PFSK-1 (cell line): ENCODE data around the gene SLC8A3.

ENCODE experiments used
- FOXP2 ChIP-seq: optimal IDR thresholded peaks from 2 replicates; pipeline ENCODE3; 2011; ENCODE audit warnings: borderline replicate concordance, control low read depth, inconsistent platforms; ENCODE audit not compliant: insufficient read depth; ENCODE audit errors: extremely low read length, extremely low read depth
- POLR2AphosphoS5 ChIP-seq: IDR thresholded peaks from 2 replicates; pipeline ENCODE4 v1.6.1; 2012; ENCODE audit warnings: low read depth, mild to moderate bottlenecking, control low read depth, low read length, moderate library complexity
- SIN3A ChIP-seq: IDR thresholded peaks from 2 replicates; pipeline ENCODE4 v1.6.1; 2012; ENCODE audit warnings: mild to moderate bottlenecking, low read length, moderate library complexity, borderline replicate concordance; ENCODE audit not compliant: insufficient read depth
- TAF1 ChIP-seq: IDR thresholded peaks from 2 replicates; pipeline ENCODE4 v1.6.1; 2012; ENCODE audit warnings: low read length, control low read depth, borderline replicate concordance; ENCODE audit not compliant: insufficient read depth
- TF ChIP-seq, protein P1 (sequence below), 2 experiments: IDR thresholded peaks; 2 replicates each; pipeline versions ENCODE4 v1.6.1 to v1.8.0; 2011 to 2012; ENCODE audit warnings: low read depth in 2 of 2, low read length in 2 of 2, control low read depth in 1 of 2, inconsistent platforms in 1 of 2, mild to moderate bottlenecking in 1 of 2, moderate library complexity in 1 of 2; ENCODE audit not compliant: insufficient read depth in 1 of 2

The SLC8A3 gene

DNA sequence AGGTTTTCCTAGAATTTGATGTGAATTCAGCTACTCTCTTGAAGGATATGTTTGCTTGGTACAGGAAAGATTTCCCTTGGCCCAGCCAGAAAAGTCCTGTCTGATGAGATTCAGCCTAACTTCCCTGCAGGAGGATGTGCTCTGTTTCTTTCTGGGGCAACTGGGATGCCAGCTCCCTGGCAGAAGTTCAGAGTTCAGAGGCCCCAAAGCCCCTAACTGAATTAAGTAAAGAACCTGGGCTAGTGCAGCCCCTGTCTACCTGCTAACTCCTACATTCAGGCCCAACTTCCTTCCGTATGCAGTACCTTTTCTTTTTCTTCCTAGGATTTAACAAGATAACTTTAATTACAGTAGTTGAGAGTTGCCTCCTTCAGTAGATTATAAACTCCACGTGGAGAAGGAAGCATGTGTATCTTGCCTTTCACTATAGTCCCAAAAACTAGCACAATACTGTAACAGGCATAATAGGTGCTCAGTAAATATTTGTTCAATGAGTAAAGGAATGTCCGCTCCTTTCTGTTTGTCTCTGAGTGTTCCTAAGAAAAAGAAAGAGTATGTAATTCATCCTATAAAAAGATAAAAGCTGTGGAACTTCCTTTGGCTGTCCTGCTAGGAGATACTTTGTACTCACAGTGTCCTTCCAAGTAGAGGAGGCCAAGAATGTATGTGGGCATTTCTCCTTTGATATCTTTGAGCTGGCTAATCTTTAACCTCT, 141.0 kb downstream of the SLC8A3 start:
- TF ChIP-seq TAF1 (no peak), FOXP2 (no peak), SIN3A (no peak), POLR2AphosphoS5 (no peak)
- TF ChIP-seq, protein P1, sequence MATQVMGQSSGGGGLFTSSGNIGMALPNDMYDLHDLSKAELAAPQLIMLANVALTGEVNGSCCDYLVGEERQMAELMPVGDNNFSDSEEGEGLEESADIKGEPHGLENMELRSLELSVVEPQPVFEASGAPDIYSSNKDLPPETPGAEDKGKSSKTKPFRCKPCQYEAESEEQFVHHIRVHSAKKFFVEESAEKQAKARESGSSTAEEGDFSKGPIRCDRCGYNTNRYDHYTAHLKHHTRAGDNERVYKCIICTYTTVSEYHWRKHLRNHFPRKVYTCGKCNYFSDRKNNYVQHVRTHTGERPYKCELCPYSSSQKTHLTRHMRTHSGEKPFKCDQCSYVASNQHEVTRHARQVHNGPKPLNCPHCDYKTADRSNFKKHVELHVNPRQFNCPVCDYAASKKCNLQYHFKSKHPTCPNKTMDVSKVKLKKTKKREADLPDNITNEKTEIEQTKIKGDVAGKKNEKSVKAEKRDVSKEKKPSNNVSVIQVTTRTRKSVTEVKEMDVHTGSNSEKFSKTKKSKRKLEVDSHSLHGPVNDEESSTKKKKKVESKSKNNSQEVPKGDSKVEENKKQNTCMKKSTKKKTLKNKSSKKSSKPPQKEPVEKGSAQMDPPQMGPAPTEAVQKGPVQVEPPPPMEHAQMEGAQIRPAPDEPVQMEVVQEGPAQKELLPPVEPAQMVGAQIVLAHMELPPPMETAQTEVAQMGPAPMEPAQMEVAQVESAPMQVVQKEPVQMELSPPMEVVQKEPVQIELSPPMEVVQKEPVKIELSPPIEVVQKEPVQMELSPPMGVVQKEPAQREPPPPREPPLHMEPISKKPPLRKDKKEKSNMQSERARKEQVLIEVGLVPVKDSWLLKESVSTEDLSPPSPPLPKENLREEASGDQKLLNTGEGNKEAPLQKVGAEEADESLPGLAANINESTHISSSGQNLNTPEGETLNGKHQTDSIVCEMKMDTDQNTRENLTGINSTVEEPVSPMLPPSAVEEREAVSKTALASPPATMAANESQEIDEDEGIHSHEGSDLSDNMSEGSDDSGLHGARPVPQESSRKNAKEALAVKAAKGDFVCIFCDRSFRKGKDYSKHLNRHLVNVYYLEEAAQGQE (IDR thresholded peaks at IDR 0.05; ENCODE audit: insufficient read depth in 1 of 2, low read depth in 2 of 2, low read length in 2 of 2): no peak

DNA sequence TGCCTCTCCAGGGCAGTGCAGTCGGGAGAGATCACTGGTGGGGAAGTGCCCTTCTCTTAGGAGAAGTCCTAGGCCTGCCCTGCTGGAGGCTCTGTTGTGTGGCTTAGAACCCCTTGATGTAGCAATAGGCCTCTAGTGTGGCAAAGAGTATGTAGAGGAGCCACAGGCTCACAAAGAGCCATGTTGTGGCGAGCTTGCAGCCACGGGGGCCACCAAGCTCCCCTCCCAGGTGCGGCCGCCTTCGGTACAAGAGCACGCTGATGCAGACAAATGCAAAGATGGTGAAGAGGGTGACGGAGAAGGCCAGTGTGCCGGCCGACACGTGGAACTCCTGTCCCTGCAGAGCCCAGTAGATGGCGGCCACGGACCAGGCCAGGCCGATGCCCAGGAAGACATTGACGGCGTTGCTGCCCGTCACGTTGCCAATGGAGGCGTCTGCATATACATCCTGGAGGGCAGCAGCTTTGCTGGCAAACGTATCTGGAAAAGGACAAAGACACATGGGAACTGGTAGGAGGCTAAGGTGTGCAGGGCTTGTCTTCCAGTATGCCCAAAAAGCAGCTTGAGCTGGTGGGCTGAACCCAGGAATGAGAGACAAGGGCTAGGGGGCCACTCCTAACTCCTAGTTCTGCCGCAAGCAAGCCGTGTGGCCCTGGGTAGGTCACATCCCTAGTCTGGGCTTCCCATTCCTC, 142.8 kb downstream of the SLC8A3 start:
- TF ChIP-seq FOXP2 (no peak), TAF1 (no peak), POLR2AphosphoS5 (no peak), SIN3A (no peak)
- TF ChIP-seq, protein P1 (IDR thresholded peaks at IDR 0.05; ENCODE audit: insufficient read depth in 1 of 2, low read depth in 2 of 2, low read length in 2 of 2): no peak

DNA sequence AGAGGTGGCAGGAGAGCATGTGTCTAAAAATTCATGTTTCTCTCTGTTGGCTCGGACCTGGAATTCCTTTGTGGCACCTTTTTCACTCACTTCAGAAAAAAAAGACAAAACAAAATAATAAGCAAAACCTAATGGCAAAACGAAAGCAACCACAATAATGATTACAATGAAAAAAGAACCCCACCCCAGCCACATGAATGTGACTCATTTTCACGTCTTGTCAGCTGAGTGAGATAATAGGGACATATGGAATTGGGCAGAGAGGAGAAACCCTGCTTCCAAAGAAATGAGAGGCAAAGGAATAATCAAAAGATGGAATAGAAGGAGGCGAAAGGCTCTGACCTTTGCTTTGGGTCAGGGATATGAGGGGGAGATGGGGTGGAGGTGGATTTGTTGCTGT, 143.4 kb downstream of the SLC8A3 start:
- TF ChIP-seq FOXP2: no peak
- TF ChIP-seq, protein P1 (IDR thresholded peaks at IDR 0.05; ENCODE audit: insufficient read depth in 1 of 2, low read depth in 2 of 2, low read length in 2 of 2): no peak

DNA sequence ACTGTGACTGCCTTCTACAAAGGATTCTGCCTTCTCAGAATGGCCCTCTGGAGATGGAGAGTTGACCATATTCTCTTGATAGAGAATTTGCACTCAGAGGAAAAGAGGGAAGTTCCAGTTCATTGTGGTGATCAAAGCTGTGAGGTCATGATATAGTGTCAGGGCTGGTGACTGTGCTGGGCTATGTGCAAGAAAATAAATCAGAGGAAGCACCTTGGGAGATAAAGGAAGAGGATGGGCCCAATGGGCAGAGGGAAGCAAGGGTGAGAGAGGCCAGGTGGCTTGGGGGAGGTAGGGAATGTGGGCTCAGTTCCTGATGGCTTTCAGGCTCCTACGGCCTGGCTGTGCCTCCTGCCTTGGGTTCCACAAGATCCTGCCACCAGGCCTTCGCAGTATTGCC, 145.8 kb downstream of the SLC8A3 start:
- TF ChIP-seq, protein P1 (IDR thresholded peaks at IDR 0.05; ENCODE audit: insufficient read depth in 1 of 2, low read depth in 2 of 2, low read length in 2 of 2): no peak
- TF ChIP-seq TAF1: no peak
- TF ChIP-seq FOXP2: no peak
- no peak for TF ChIP-seq SIN3A
- TF ChIP-seq POLR2AphosphoS5: no peak
